GM08714 (cell line): Measurements from ENCODE around the gene GIT2.
"Not testable (repeated sequence)": the region's sequence is repeated elsewhere in the genome, so short reads cannot be mapped to it uniquely, and the experiment has no call there.

ENCODE experiments used
- H3K4me3 ChIP-seq: fragments of 200-500 bp; sonication (Bioruptor generic); 2 replicates; pipeline ENCODE4 v1.5.1; 2014; ENCODE audit warnings: mild to moderate bottlenecking, low read length, inconsistent platforms
- ZNF274 ChIP-seq: IDR thresholded peaks from 2 replicates; pipeline ENCODE4 v1.6.1; 2012; ENCODE audit warnings: mild to moderate bottlenecking, low read depth, low read length

Gene GIT2

GRCh38 chr12:110012137-110012536, 16.0 kb upstream of the GIT2 start:
- no peak for TF ChIP-seq ZNF274
- peak overlapping the region; percentile 24; the same call in 1 of the 2 replicates for H3K4me3 ChIP-seq

GRCh38 chr12:110010853-110011723, 14.9 kb upstream of the GIT2 start:
- H3K4me3 ChIP-seq = no peak overlapping the region; the same call in 1 of the 2 replicates
- no peak for TF ChIP-seq ZNF274

- not testable (repeated sequence) for H3K4me3 ChIP-seq
These were observed 12.7 kb upstream of the GIT2 start for GRCh38 chr12:110008681-110009398.

- no peak for TF ChIP-seq ZNF274
- H3K4me3 ChIP-seq = no peak overlapping the region
These were observed 11.7 kb upstream of the GIT2 start for GRCh38 chr12:110007881-110008280.

- no peak for TF ChIP-seq ZNF274
- no peak overlapping the region for H3K4me3 ChIP-seq
These were observed 9.9 kb upstream of the GIT2 start for GRCh38 chr12:110006115-110006514.

GRCh38 chr12:110005319-110005973, 9.3 kb upstream of the GIT2 start:
- peak overlapping the region; percentile 64; the same call in 1 of the 2 replicates for H3K4me3 ChIP-seq
- TF ChIP-seq ZNF274 = no peak

- TF ChIP-seq ZNF274 = no peak
- no peak overlapping the region for H3K4me3 ChIP-seq
These were observed 8.4 kb upstream of the GIT2 start for GRCh38 chr12:110004598-110004997.

GRCh38 chr12:110002676-110003515, 6.7 kb upstream of the GIT2 start:
- TF ChIP-seq ZNF274 = no peak
- no peak overlapping the region for H3K4me3 ChIP-seq

- TF ChIP-seq ZNF274 = no peak
- H3K4me3 ChIP-seq = no peak overlapping the region
These were observed 5.4 kb upstream of the GIT2 start for GRCh38 chr12:110001596-110001995.

- peak overlapping the region; percentile 68 for H3K4me3 ChIP-seq
- TF ChIP-seq ZNF274 = no peak
These were observed 3.9 kb upstream of the GIT2 start for GRCh38 chr12:109999983-110000505.

GRCh38 chr12:109999649-109999971, 3.4 kb upstream of the GIT2 start:
- H3K4me3 ChIP-seq = peak overlapping the region; percentile 68
- no peak for TF ChIP-seq ZNF274

GRCh38 chr12:109998904-109999648, 2.9 kb upstream of the GIT2 start, which contains the start of gene ANKRD13A:
Gene ANKRD13A (plus strand): TSS chr12:109999430. CDS start chr12:109999689, 259 bp downstream.
- peak within 1 kb of the TSS; percentile 68 for H3K4me3 ChIP-seq
- TF ChIP-seq ZNF274 = no peak
